HepG2 (cell line): ENCODE results near the gene SLC25A18. TPM values are rescaled to one million over a fixed set of nuclear protein-coding genes. Genes with fewer than 3 reads are reported as not detected.
A peak's percentile ranks its signal among the peaks of the same experiment; 100 is the strongest.

Experiments used
- ERF ChIP-seq: IDR thresholded peaks from 2 replicates; pipeline ENCODE4 v1.6.1; 2018; ENCODE audit warnings: missing biosample characterization, missing genetic modification reagents
- ESRRA ChIP-seq: sonication (generic); formaldehyde crosslinking; IDR thresholded peaks from 2 replicates; pipeline ENCODE4 v1.5.1; 2020; ENCODE audit warnings: mild to moderate bottlenecking, low read depth, missing genetic modification reagents
- GPBP1L1 ChIP-seq: sonication (generic); formaldehyde crosslinking; IDR thresholded peaks from 2 replicates; pipeline ENCODE4 v1.5.0; 2020; ENCODE audit warnings: mild to moderate bottlenecking, missing genetic modification reagents
- RAD21 ChIP-seq: fragments of 450-650 bp; formaldehyde crosslinking; IDR thresholded peaks from 2 replicates; pipeline ENCODE4 v1.5.0; 2020; ENCODE audit warnings: mild to moderate bottlenecking
- RFXANK ChIP-seq: IDR thresholded peaks from 2 replicates; pipeline ENCODE4 v1.6.1; 2016
- SAP130 ChIP-seq: IDR thresholded peaks from 2 replicates; pipeline ENCODE4 v1.6.1; 2016; ENCODE audit warnings: low read depth
- SMC3 ChIP-seq: IDR thresholded peaks from 2 replicates; pipeline ENCODE4 v1.6.1; 2011; ENCODE audit warnings: low read length, improper control_type of control experiment
- SRSF9 ChIP-seq: fragments of 200-400 bp; formaldehyde crosslinking; IDR thresholded peaks from 2 replicates; pipeline ENCODE4 v1.6.1; 2018; ENCODE audit warnings: borderline replicate concordance, mild to moderate bottlenecking, low read depth, low read length; ENCODE audit not compliant: insufficient read depth, poor library complexity, severe bottlenecking
- TFDP2 ChIP-seq: sonication (generic); formaldehyde crosslinking; IDR thresholded peaks from 2 replicates; pipeline ENCODE4 v1.4.0; 2020; ENCODE audit warnings: missing genetic modification reagents
- YEATS4 ChIP-seq: sonication (generic); formaldehyde crosslinking; IDR thresholded peaks from 2 replicates; pipeline ENCODE4 v1.4.0; 2020; ENCODE audit warnings: missing genetic modification reagents, borderline replicate concordance
- ZKSCAN8 ChIP-seq: IDR thresholded peaks from 2 replicates; pipeline ENCODE4 v1.6.1; 2016; ENCODE audit warnings: borderline replicate concordance, missing genetic modification reagents, missing compliant biosample characterization
- ZMYM4 ChIP-seq: sonication (generic); formaldehyde crosslinking; IDR thresholded peaks from 2 replicates; pipeline ENCODE4 v1.8.1; 2023; ENCODE audit warnings: mild to moderate bottlenecking, missing genetic modification reagents
- ZNF143 ChIP-seq: sonication (generic); formaldehyde crosslinking; IDR thresholded peaks from 2 replicates; pipeline ENCODE4 v1.4.0; 2020; ENCODE audit warnings: missing genetic modification reagents
- ZNF263 ChIP-seq: sonication (generic); formaldehyde crosslinking; IDR thresholded peaks from 2 replicates; pipeline ENCODE4 v1.4.0; 2020; ENCODE audit warnings: missing genetic modification reagents
- ZNF276 ChIP-seq: sonication (generic); formaldehyde crosslinking; IDR thresholded peaks from 2 replicates; pipeline ENCODE4 v1.4.0; 2020; ENCODE audit warnings: mild to moderate bottlenecking, low read depth, missing genetic modification reagents
- ZNF543 ChIP-seq: sonication (generic); formaldehyde crosslinking; IDR thresholded peaks from 2 replicates; pipeline ENCODE4 v1.4.0; 2020; ENCODE audit warnings: mild to moderate bottlenecking, missing genetic modification reagents
- ZNF574 ChIP-seq: sonication (generic); formaldehyde crosslinking; IDR thresholded peaks from 2 replicates; pipeline ENCODE4 v1.4.0; 2020; ENCODE audit warnings: missing genetic modification reagents
- ZNF598 ChIP-seq: sonication (generic); formaldehyde crosslinking; IDR thresholded peaks from 2 replicates; pipeline ENCODE4 v1.5.1; 2020; ENCODE audit warnings: mild to moderate bottlenecking, missing genetic modification reagents, borderline replicate concordance
- ZNF768 ChIP-seq: sonication (generic); formaldehyde crosslinking; IDR thresholded peaks from 2 replicates; pipeline ENCODE4 v1.4.0; 2020; ENCODE audit warnings: missing genetic modification reagents
- ZNF777 ChIP-seq: sonication (generic); formaldehyde crosslinking; IDR thresholded peaks from 2 replicates; pipeline ENCODE4 v1.4.0; 2020; ENCODE audit warnings: missing genetic modification reagents
- ZXDC ChIP-seq: sonication (generic); formaldehyde crosslinking; IDR thresholded peaks from 2 replicates; pipeline ENCODE4 v1.5.0; 2020; ENCODE audit warnings: mild to moderate bottlenecking, missing genetic modification reagents
- polyA plus RNA-seq, 8 experiments: library from polyadenylated mRNA; depleted of rRNA in 3 of 8; stranded (reverse) in 7 of 8; unstranded in 1 of 8; fragments of >200 nt; fragmentation: Illumina TruSeq in 4 of 8; extraction: Trizol in 4 of 8; gene quantifications; 2 replicates each; pipeline versions ENCODE4 v1.2.1 to v1.2.3, GENCODE V29; 2011 to 2016; ENCODE audit warnings: low read depth in 4 of 8, missing spikeins in 1 of 8, mixed read lengths in 1 of 8; ENCODE audit not compliant: insufficient read depth in 1 of 8
- total RNA-seq, 5 experiments: library from RNA; depleted of rRNA; stranded (reverse); fragments of >200 nt; fragmentation: Illumina TruSeq; extraction: Trizol; gene quantifications; 2 replicates each; pipeline ENCODE4 v1.2.3, GENCODE V29; 2016; ENCODE audit warnings: low read depth in 1 of 5

The SLC25A18 gene
- total and polyA plus RNA-seq, 2 of the 13 experiments (the other 11 are each of a cell fraction or from before 2014, with no cell fraction given): 0.28 to 0.75 TPM

GRCh38 chr22:17580441-17581031 is 17.2 kb downstream of the SLC25A18 start (continued):
- TF ChIP-seq ZNF574 (CRISPR knock-in tag) (peak; percentile 94), ZNF543 (CRISPR knock-in tag) (no peak), ESRRA (CRISPR knock-in tag) (peak; percentile 47; the same call in 1 of the 2 replicates), RAD21 (CRISPR knock-in tag) (peak; percentile 55), ZNF777 (CRISPR knock-in tag) (peak; percentile 63), ZNF143 (CRISPR knock-in tag) (peak; percentile 54; the same call in 1 of the 2 replicates), SMC3 (no peak), ZNF263 (CRISPR knock-in tag) (no peak; the same call in 1 of the 2 replicates), RFXANK (CRISPR knock-in tag) (no peak), GPBP1L1 (CRISPR knock-in tag) (no peak), YEATS4 (CRISPR knock-in tag) (0 out of 2 replicates have a peak, but pooled peaks have one; percentile 32), SAP130 (CRISPR knock-in tag) (peak; percentile 41), ZNF276 (CRISPR knock-in tag) (no peak), ERF (CRISPR knock-in tag) (no peak), SRSF9 (no peak), ZNF598 (CRISPR knock-in tag) (0 out of 2 replicates have a peak, but pooled peaks have one; percentile 45), TFDP2 (CRISPR knock-in tag) (0 out of 2 replicates have a peak, but pooled peaks have one; percentile 33), ZKSCAN8 (CRISPR knock-in tag) (no peak), ZNF768 (CRISPR knock-in tag) (no peak), ZMYM4 (CRISPR knock-in tag) (0 out of 2 replicates have a peak, but pooled peaks have one; percentile 30), ZXDC (CRISPR knock-in tag) (no peak)
